H4 (cell line): Measurements from ENCODE around the gene CC2D2B. TPM values are rescaled to one million over a fixed set of nuclear protein-coding genes. Genes with fewer than 3 reads are reported as not detected.
"Not testable (repeated sequence)": the region's sequence is repeated elsewhere in the genome, so short reads cannot be mapped to it uniquely, and the experiment has no call there.

Experiments used
- DNase-seq: peaks from one replicate; pipeline ENCODE4 v3.0.0-alpha.2; 2015; ENCODE audit warnings: low spot score
- total RNA-seq: library from RNA; depleted of rRNA; stranded (reverse); fragments of >200 nt; shearing (Covaris generic); gene quantifications from 2 replicates; pipeline ENCODE4 v1.2.3, GENCODE V29; 2014

Gene CC2D2B
- total RNA-seq, 1 experiment from 2014 or later: not detected

- DNase-seq: no peak
Observed at GRCh38 chr10:96023168-96023567, 115.4 kb downstream of the CC2D2B start.

GRCh38 chr10:96025566-96025965 lies 117.8 kb downstream of the CC2D2B start:
- peak; percentile 29 for DNase-seq

GRCh38 chr10:96034625-96035024 lies 126.8 kb downstream of the CC2D2B start:
- DNase-seq: no peak

GRCh38 chr10:96038476-96039387 lies 131.0 kb downstream of the CC2D2B start:
- peak; percentile 6 for DNase-seq

- DNase-seq: no peak
Observed at GRCh38 chr10:96041146-96041545, 133.4 kb downstream of the CC2D2B start.

GRCh38 chr10:96043033-96043892 lies 135.5 kb downstream of the CC2D2B start, which contains the start of gene CCNJ:
Gene CCNJ (plus strand): TSS chr10:96043583. CDS start chr10:96044394, 811 bp downstream.
- peak; percentile 72 for DNase-seq

GRCh38 chr10:96043893-96044715 lies 136.3 kb downstream of the CC2D2B start:
- peak; percentile 9 for DNase-seq

GRCh38 chr10:96044736-96045135 lies 137.0 kb downstream of the CC2D2B start:
- DNase-seq: peak; percentile 5

- DNase-seq: no peak
Observed at GRCh38 chr10:96046546-96046945, 138.8 kb downstream of the CC2D2B start.

- DNase-seq: no peak
Observed at GRCh38 chr10:96047004-96047649, 139.4 kb downstream of the CC2D2B start.

GRCh38 chr10:96047925-96048324 lies 140.2 kb downstream of the CC2D2B start:
- DNase-seq: not testable (repeated sequence)

GRCh38 chr10:96049340-96049739 lies 141.6 kb downstream of the CC2D2B start:
- DNase-seq: no peak

- no peak for DNase-seq
Observed at GRCh38 chr10:96053985-96054384, 146.2 kb downstream of the CC2D2B start.

GRCh38 chr10:96056787-96057186 lies 149.0 kb downstream of the CC2D2B start:
- DNase-seq: no peak

- DNase-seq: no peak
Observed at GRCh38 chr10:96061232-96061631, 153.5 kb downstream of the CC2D2B start.

GRCh38 chr10:96072674-96073073 lies 164.9 kb downstream of the CC2D2B start:
- DNase-seq: no peak

GRCh38 chr10:96073722-96074121 lies 165.9 kb downstream of the CC2D2B start:
- DNase-seq: no peak

GRCh38 chr10:96074776-96075175 lies 167.0 kb downstream of the CC2D2B start:
- no peak for DNase-seq

GRCh38 chr10:96075977-96076376 lies 168.2 kb downstream of the CC2D2B start:
- no peak for DNase-seq

GRCh38 chr10:96077156-96077555 lies 169.4 kb downstream of the CC2D2B start:
- no peak for DNase-seq

- DNase-seq: no peak
Observed at GRCh38 chr10:96082153-96082552, 174.4 kb downstream of the CC2D2B start.
